Neural progenitor cell (in vitro differentiated cells): ENCODE data around the gene ABCC9. TPM values are rescaled to one million over a fixed set of nuclear protein-coding genes. Genes with fewer than 3 reads are reported as not detected.
A peak's percentile ranks its signal among the peaks of the same experiment; 100 is the strongest.

Source experiments
- DNase-seq: peaks from one replicate; pipeline ENCODE4 v3.0.0-alpha.2; 2016; ENCODE audit warnings: low spot score
- H2AFZ ChIP-seq: fragments of 200-600 bp; sonication (generic); replicated peaks from 2 replicates; pipeline ENCODE4 v1.6.1; 2016; ENCODE audit warnings: antibody characterized with exemption
- H3F3A ChIP-seq: fragments of 200-600 bp; sonication (generic); 2 replicates; pipeline ENCODE4 v1.6.1; 2016; ENCODE audit warnings: antibody characterized with exemption, low read depth
- H3K27ac ChIP-seq: fragments of 200-600 bp; sonication (generic); 2 replicates; pipeline ENCODE4 v1.5.1; 2016; ENCODE audit warnings: mild to moderate bottlenecking
- H3K27me3 ChIP-seq: fragments of 200-600 bp; sonication (generic); 2 replicates; pipeline ENCODE4 v1.6.1; 2016; ENCODE audit warnings: mild to moderate bottlenecking, moderate library complexity
- H3K36me3 ChIP-seq: fragments of 200-600 bp; sonication (generic); 2 replicates; pipeline ENCODE4 v1.5.1; 2016
- H3K4me1 ChIP-seq: fragments of 200-600 bp; sonication (generic); 2 replicates; pipeline ENCODE4 v1.6.1; 2016; ENCODE audit warnings: mixed run types
- H3K4me2 ChIP-seq: fragments of 200-600 bp; sonication (generic); 2 replicates; pipeline ENCODE4 v1.6.1; 2016
- H3K4me3 ChIP-seq: fragments of 200-600 bp; sonication (generic); 2 replicates; pipeline ENCODE4 v1.5.1; 2016
- H3K79me2 ChIP-seq: fragments of 200-600 bp; sonication (generic); 2 replicates; pipeline ENCODE4 v1.6.1; 2016; ENCODE audit warnings: low read depth
- H3K9ac ChIP-seq: fragments of 200-600 bp; sonication (generic); 2 replicates; pipeline ENCODE4 v1.6.1; 2016
- H3K9me3 ChIP-seq: fragments of 200-600 bp; sonication (generic); 2 replicates; pipeline ENCODE4 v1.5.1; 2016; ENCODE audit warnings: low read depth
- H4K20me1 ChIP-seq: fragments of 200-600 bp; sonication (generic); 2 replicates; pipeline ENCODE4 v1.6.1; 2016; ENCODE audit warnings: low read depth
- H3K27ac Mint-ChIP-seq: 3 replicates; pipeline ENCODE4 v1.8.0; 2021; ENCODE audit warnings: mixed read lengths
- H3K27me3 Mint-ChIP-seq: 2 replicates; pipeline ENCODE4 v1.8.0; 2022; ENCODE audit warnings: low read depth, mild to moderate bottlenecking, inconsistent platforms, moderate library complexity, mixed read lengths; ENCODE audit not compliant: insufficient read depth
- H3K36me3 Mint-ChIP-seq: 3 replicates; pipeline ENCODE4 v1.8.0; 2021; ENCODE audit warnings: mixed read lengths
- H3K4me1 Mint-ChIP-seq: 3 replicates; pipeline ENCODE4 v1.8.0; 2021; ENCODE audit warnings: mixed read lengths
- H3K4me3 Mint-ChIP-seq: 3 replicates; pipeline ENCODE4 v1.8.0; 2021; ENCODE audit warnings: mild to moderate bottlenecking, moderate library complexity, mixed read lengths
- H3K9me3 Mint-ChIP-seq: 3 replicates; pipeline ENCODE4 v1.8.0; 2020; ENCODE audit warnings: mixed read lengths
- EZH2 ChIP-seq: fragments of 200-600 bp; sonication (generic); IDR thresholded peaks from 2 replicates; pipeline ENCODE4 v1.6.1; 2017; ENCODE audit warnings: antibody characterized with exemption, mild to moderate bottlenecking, moderate library complexity
- EZH2phosphoT487 ChIP-seq: fragments of 200-600 bp; sonication (generic); IDR thresholded peaks from 2 replicates; pipeline ENCODE4 v1.6.1; 2017; ENCODE audit warnings: antibody characterized with exemption
- total RNA-seq: library from RNA; depleted of rRNA; stranded (reverse); fragments of >200 nt; gene quantifications from 2 replicates; pipeline ENCODE4 v1.2.3, GENCODE V29; 2015; ENCODE audit warnings: low replicate concordance
- TF ChIP-seq, protein P1 (sequence below): fragments of 200-600 bp; sonication (generic); IDR thresholded peaks from 2 replicates; pipeline ENCODE4 v1.5.1; 2017; ENCODE audit warnings: antibody characterized with exemption, mild to moderate bottlenecking

The ABCC9 gene
- not detected in 2 replicates for total RNA-seq

- TF ChIP-seq EZH2: no peak
- peak; percentile 55 for TF ChIP-seq EZH2phosphoT487
- Histone ChIP-seq H3K4me1 (no peaks in the 10 kb centered on the region), H3K4me3 (peak within 1 kb of the TSS; percentile 50), H3K9me3 (no peaks in the 10 kb centered on the region), H2AFZ (peak within 1 kb of the TSS; percentile 89), H3K36me3 (no peaks in the 10 kb centered on the region), H3K9ac (no peak within 1 kb of the TSS), H3K79me2 (no peaks in the 10 kb centered on the region), H4K20me1 (no peaks in the 10 kb centered on the region), H3F3A (no peaks in the 10 kb centered on the region), H3K27ac (no peak within 1 kb of the TSS), H3K27me3 (peaks cover 86% of the 10 kb centered on the region), H3K4me2 (peak within 1 kb of the TSS; percentile 88)
- Mint-ChIP-seq H3K4me1 (peaks cover 25% of the 10 kb centered on the region), H3K4me3 (peak within 1 kb of the TSS; percentile 91), H3K27ac (peak within 1 kb of the TSS; percentile 14), H3K9me3 (peaks cover 15% of the 10 kb centered on the region), H3K27me3 (peaks cover 19% of the 10 kb centered on the region), H3K36me3 (peaks cover 1% of the 10 kb centered on the region)
- peak; percentile 72 for DNase-seq
Observed at GRCh38 chr12:21940549-21941505, at the start of gene ABCC9. Gene ABCC9 (minus strand): TSS chr12:21941426. CDS start chr12:21936674, 4,752 bp downstream.

DNA sequence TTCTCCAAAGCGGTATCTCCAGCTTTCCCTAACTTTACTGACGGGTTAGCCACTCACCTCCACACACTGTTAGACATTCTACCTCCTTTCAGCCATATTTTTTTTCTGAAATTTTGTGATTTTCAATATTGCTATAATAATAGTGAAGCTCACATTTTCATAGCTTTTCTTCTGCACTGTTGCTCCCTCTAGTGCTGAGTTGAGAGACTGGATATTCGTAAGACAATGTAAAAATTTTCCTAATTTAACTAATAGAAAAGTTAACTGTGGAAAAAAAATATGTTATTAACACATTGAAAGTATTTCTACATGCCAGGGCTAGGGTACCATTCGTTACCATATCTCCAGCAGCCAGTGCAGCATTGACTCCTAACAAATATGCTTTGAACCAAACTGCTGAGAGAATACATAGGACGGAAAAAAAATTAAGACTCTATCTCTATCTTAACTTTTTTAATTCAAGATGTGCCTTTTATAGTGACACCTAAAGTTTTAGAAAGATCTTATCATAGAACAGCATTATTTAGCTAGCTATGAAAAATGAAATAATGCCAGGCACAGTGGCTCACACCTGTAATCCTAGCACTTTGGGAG is 48.7 kb upstream of the ABCC9 start:
- H3K4me3 ChIP-seq: no peak overlapping the region
- no peak overlapping the region for H3K27ac Mint-ChIP-seq
- H3K9me3 Mint-ChIP-seq: no peaks in the 10 kb centered on the region
- no peaks in the 10 kb centered on the region for H3K79me2 ChIP-seq
- no peaks in the 10 kb centered on the region for H3K36me3 Mint-ChIP-seq
- TF ChIP-seq, protein P1, sequence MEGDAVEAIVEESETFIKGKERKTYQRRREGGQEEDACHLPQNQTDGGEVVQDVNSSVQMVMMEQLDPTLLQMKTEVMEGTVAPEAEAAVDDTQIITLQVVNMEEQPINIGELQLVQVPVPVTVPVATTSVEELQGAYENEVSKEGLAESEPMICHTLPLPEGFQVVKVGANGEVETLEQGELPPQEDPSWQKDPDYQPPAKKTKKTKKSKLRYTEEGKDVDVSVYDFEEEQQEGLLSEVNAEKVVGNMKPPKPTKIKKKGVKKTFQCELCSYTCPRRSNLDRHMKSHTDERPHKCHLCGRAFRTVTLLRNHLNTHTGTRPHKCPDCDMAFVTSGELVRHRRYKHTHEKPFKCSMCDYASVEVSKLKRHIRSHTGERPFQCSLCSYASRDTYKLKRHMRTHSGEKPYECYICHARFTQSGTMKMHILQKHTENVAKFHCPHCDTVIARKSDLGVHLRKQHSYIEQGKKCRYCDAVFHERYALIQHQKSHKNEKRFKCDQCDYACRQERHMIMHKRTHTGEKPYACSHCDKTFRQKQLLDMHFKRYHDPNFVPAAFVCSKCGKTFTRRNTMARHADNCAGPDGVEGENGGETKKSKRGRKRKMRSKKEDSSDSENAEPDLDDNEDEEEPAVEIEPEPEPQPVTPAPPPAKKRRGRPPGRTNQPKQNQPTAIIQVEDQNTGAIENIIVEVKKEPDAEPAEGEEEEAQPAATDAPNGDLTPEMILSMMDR: peak; percentile 62
- no peak for TF ChIP-seq EZH2
- no peak overlapping the region for H3K27ac ChIP-seq
- no peaks in the 10 kb centered on the region for H3K27me3 ChIP-seq
- H3F3A ChIP-seq: no peaks in the 10 kb centered on the region
- H3K4me1 ChIP-seq: peaks cover 15% of the 10 kb centered on the region
- H4K20me1 ChIP-seq: no peaks in the 10 kb centered on the region
- H3K27me3 Mint-ChIP-seq: peaks cover 2% of the 10 kb centered on the region
- no peaks in the 10 kb centered on the region for H3K36me3 ChIP-seq
- H3K4me1 Mint-ChIP-seq: peaks cover 24% of the 10 kb centered on the region
- no peak for DNase-seq
- no peak overlapping the region for H3K4me3 Mint-ChIP-seq
- H3K4me2 ChIP-seq: no peak overlapping the region
- H2AFZ ChIP-seq: no peak overlapping the region
- no peaks in the 10 kb centered on the region for H3K9me3 ChIP-seq
- H3K9ac ChIP-seq: no peak overlapping the region

DNA sequence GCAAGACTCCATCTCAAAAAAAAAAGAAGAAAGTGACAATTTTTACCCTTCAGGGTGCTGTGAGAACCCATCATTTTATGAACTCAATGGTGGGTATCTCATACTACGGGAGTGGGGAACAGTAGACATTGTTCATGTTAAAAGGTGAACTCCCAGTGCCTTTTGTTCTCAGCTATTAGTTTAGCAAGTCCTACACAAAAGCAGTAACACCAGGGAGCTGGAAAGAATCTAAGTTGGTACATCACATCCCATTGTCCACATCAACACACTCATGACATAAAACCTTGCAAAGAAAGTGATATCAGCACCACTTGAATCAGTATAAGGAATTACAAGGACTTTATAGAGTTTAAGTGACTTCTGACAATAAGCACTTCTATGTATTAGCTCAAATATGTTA is 47.4 kb upstream of the ABCC9 start:
- peak; percentile 64 for DNase-seq
- Mint-ChIP-seq H3K27ac (no peak overlapping the region), H3K27me3 (peaks cover 2% of the 10 kb centered on the region)

More for the DNA sequence above, 47.4 kb upstream of the ABCC9 start:
- no peaks in the 10 kb centered on the region for H3F3A ChIP-seq
- H3K36me3 Mint-ChIP-seq: no peaks in the 10 kb centered on the region
- H3K9me3 Mint-ChIP-seq: no peaks in the 10 kb centered on the region
- no peak overlapping the region for H3K4me3 ChIP-seq
- no peak overlapping the region for H3K4me3 Mint-ChIP-seq
- no peaks in the 10 kb centered on the region for H4K20me1 ChIP-seq
- H3K4me1 ChIP-seq: peaks cover 15% of the 10 kb centered on the region
- no peaks in the 10 kb centered on the region for H3K79me2 ChIP-seq
- H3K36me3 ChIP-seq: no peaks in the 10 kb centered on the region
- no peak overlapping the region for H2AFZ ChIP-seq
- TF ChIP-seq EZH2phosphoT487: peak; percentile 62
- TF ChIP-seq, protein P1: no peak
- TF ChIP-seq EZH2: no peak
- H3K27ac ChIP-seq: no peak overlapping the region
- no peaks in the 10 kb centered on the region for H3K9me3 ChIP-seq
- peaks cover 24% of the 10 kb centered on the region for H3K4me1 Mint-ChIP-seq
- H3K4me2 ChIP-seq: peak overlapping the region; percentile 9
- H3K27me3 ChIP-seq: no peaks in the 10 kb centered on the region
- H3K9ac ChIP-seq: no peak overlapping the region
